Superior temporal gyrus (tissue), 1 donor: Measurements from ENCODE around the gene PLEKHH1.
A peak's percentile ranks its signal among the peaks of the same experiment; 100 is the strongest.

Experiments
- DNase-seq: peaks from one replicate; pipeline ENCODE4 v3.0.0-alpha.2; 2016; ENCODE audit errors: extremely low spot score

PLEKHH1 gene

DNA sequence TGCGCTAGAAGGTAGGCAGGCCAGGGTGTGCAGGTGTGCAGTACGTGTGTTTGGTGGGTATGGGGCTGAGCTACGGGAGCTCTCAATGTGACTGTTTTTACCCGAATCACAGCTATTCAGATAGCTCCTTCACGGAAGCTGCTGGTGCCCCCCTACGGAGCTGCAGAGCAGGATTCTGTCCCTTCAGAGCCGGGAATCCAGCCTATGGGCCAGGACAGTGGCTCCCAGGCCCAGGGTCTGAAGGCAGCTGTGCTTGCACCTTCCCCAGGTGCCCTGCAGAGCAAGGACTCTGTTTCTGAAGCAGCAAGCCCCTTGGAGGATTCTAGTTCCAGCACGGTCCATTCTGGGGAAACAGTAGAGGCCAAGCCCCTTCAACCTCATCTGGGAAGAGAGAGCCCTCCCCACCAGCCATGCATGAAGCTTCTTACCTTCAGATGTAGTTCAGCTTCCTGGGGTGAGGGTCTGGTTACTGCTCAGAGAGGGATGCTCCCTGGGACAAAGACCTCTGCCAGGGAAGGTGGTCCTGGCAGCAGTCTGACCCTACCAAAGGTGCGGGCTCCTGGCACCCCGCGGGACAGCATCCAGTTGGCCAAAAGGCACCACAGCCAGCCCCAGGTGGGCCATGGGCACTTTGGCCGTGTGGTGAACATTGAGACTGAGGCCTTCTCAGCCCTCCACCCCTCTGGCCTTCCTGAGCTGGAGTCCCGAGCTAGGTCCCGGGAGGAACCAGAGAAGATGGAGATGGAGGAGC, 29.1 kb downstream of the PLEKHH1 start:
- no peak for DNase-seq

DNA sequence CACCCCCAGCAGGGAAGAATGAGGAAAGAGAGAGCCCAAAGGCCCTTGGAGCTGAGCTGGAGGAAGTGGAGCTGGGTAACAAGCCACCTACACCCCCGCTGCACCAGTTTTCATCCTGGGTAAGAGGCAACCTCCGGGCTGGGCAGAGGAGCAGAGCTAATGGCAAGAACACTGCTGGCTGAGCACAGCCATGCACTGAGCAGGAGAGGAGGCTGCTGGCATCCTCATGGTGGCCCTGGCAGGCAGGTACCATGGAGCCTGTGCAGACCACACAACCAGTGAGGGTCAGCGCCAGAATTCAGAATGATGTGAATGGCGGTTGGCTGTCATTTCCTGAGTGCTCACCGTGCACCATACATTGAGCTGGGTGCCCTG, 29.7 kb downstream of the PLEKHH1 start:
- no peak for DNase-seq

DNA sequence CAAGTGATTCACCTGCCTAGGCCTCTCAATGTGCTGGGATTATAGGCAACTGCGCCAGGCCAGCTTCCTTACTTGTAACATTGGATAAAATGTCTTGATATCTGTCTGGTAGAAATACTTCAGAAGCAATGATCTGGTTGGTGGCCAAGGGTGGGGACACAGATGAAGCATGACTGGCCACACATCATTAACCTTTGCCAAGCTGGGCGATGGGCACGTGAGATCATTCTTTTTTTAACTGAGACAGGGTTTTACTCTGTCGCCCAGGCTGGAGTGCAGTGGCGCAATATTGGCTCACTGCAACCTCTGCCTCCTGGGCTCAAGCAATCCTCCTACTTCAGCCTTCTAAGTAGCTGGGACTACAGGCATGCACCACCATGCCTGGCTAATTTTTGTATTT, 31.1 kb downstream of the PLEKHH1 start:
- no peak for DNase-seq

DNA sequence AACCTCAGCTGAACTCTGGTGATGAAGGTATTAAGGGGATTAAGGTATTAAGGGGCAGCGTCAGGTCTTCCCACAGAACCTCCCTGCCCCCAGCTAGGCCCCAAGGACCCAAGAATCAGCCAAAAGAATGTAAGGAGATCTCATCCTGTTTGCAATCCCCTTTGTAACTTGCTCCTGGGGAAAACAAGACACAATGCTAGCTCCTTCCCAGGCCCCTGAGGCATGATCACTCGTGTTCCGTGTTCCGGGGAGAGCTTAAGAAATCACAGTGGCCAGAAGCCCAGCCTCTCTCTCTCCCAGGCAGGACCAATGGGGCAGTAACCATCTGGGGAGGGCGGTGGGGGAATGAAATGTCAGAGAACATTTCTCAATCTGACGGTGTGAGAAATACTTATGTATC, 33.8 kb downstream of the PLEKHH1 start:
- peak; percentile 23 for DNase-seq

DNA sequence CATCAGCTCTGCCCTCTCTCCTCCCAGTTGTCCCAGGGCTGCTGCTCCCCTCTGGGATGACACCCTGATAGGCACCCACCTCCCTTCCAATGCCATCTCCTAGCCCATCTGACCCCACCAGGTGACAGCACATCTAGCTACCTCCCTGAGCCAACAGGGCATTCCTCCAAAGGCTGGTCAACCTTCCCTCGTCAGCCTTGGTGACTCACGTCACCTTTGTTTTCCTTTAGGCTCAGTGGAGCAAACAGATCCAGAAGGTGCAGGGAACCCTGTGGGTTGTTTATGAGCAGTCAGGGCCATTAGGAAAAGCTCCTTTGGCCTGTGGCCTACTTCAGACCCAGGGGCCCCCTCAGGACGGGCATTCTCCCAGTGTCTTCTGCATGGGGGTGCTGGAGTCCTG, 34.6 kb downstream of the PLEKHH1 start:
- no peak for DNase-seq

DNA sequence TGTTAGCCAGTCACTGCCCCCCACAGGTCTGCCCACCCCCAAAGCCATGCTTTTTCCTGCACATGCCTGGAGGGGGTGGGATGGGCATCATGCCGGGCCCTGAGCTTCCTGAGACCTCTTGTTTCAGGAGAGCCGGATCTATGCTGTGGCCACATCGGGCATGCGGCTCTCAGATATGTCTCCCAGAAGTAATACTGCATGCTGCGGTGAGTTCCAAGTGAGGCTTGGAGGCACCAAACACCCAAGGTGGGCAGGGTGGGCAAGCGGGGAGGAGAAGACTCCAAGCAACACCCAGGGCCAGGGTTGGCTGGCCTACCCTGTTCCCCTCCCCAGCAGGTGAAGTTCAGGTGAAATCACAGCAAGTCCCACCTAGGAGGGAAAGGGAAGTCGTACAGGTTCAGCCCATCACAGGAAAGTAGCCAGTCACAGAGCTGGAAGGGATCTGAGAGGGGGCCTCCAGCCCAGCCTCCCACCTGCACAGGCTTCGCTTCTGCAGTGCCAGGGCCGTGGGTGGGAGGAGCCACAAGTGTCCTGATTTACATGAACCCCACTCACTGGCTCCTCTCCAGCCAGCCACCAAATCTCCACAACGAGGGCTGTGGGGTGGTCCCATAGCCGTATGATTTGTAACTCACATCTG, 36.0 kb downstream of the PLEKHH1 start:
- DNase-seq, result no peak

DNA sequence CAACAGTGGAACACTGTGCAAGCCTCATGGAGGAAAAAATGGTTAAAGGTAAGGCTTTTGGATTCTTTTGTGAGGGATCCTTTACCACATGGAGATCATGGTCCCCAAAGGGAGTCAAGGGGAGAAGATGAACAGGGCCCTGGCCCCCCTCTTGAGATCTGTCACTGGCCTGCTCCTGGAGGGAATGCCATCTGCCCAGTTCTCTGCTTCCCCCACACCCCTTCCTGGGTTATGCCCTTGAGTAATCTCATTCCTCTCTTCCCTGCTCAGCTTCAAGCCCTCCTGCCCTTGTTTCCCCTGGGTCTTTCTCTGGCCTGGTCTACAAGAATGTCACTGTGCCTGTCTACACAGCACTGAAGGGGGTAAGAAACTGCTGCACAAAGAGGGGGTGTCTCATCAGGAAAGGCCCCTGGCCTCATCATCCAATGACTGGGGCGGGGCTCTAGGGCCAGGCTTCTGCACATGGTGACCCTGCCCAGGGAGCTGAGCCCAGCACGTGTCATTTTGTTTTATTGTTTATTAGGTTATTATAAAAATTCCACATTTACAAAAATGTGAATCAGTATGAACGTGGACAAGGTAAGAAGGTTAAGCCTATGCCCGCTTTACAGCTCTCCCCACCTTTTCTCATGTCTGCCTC, 36.7 kb downstream of the PLEKHH1 start:
- no peak for DNase-seq

DNA sequence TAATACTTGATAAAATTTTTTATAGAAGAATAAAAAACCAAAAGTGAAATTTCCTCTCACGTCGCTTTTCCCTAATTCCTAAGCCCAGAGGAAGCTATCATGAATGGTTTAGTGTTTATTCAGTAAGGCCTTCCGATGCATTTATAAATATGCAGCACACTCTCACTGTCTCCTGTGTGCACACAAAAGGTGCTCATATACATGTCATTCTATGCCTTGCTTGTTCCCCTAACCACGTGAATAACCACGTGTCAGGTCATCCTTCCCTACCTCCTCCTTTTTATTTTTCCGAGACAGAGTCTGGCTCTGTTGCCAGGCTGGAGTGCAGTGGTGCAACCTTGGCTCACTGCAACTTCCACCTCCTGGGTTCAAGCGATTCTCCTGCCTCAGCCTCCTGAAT, 37.4 kb downstream of the PLEKHH1 start:
- no peak for DNase-seq

DNA sequence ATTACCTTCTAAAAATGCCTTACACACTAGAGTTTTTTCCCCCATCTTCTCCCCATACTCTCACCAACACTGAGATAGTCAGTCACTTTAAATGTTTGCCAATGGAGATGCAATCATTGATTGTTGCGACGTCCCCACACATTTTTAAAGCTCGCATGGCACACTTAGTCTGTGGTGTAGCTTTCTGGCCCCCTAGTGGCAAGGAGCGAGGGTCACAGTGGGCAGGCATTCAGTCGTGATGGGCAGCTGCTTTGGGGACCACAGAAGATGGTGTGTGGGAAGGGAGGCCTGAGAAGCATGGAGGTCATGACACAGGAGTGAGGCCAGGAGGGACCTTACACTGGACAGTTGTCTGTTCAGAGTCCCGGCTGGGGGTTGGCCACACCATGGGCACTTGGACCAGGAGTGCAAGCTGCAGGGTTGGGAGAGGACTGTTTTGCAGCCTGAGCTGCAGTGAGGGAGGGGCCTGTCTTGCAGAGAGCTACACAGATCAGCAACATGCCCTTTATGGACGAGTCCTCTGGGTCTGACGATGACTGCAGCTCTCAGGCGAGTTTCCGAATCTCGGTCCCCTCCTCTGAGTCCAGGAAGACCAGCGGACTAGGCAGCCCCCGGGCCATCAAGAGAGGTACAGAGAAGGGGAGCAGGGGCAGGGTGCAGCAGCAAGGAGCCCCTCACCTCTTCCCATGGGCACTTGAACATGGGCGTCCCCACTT, 38.3 kb downstream of the PLEKHH1 start:
- DNase-seq, result peak; percentile 82

DNA sequence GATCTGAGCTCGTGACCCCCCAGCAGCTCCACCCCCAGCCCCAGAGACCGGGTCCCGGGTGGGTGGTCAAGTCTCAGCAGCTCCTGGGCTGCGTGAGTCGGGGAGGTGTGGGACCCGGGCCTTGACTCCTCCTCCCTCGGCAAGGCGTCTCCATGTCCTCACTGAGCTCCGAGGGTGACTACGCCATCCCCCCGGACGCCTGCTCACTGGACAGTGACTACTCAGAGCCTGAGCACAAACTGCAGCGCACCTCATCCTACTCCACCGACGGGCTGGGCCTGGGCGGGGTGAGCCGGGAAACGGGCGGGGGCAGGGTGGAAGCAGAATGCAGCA, 38.9 kb downstream of the PLEKHH1 start:
- no peak for DNase-seq

DNA sequence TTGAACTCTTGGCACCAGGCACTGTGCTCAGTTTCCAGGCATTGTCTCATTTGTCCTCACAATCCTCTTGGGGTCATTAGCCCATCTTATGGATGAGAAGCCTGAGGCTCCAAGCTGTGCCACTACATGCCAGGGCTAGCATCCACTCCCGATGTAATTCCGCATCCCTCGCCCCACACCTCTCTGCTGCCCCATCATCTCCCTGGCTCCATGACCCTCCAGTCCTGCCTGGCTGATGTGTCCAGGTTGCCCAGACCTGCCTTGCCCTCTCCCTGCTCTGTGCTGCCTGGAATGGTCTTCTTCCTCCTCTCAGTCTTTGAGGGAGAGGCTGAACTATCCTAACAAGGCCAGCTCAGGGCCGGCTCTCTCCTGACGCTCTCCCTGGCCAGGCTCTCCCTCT, 39.5 kb downstream of the PLEKHH1 start:
- DNase-seq, result no peak

DNA sequence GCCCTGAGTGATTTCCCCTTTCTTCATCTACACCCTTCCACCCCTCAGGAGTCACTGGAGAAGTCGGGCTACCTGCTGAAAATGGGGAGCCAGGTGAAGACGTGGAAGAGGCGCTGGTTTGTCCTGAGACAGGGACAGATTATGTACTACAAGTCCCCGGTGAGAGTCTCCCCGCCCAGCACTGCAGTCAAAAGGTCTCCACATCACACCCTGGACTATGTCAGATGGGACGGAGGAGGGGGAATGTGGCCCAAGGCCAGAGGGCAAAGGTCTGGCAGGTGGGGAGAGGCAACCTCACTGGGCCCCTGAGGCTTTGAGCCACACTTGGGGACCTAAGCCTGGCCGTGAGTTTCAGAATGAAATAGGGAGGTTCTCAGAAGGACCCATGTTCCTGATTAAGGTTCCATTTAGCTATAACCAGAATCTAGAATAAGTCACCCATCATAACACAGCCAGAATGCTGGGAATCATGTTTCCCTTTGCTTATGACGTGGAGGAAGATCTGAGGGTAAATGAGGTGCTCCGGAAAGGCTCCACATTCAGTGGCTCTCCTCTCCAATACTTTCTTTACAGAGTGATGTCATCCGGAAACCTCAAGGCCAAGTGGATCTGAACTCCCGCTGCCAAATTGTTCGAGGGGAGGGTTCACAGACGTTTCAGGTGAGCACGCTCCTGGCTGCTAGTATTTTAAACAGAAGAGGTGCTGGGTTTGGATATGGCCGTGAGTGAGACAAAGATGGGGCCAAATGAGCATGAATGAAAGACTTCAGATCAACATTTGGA, 40.3 kb downstream of the PLEKHH1 start:
- DNase-seq, result no peak

DNA sequence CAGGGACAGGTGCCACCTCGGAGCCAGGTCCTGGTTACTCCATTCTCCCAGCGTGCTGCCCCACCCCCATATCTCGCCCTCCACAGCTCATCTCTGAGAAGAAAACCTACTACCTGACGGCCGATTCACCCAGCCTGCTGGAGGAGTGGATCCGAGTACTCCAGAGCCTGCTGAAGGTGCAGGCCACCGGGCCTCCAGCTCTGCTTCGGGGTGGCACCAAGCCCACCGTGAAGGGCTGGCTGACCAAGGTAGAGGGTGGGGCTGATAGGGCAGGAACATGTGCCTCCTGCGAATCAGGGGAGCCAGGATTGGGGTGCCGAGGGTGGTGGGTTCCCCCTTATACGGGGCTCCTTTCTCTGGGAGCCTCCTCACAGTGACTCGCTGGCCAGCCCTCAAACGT, 41.1 kb downstream of the PLEKHH1 start:
- DNase-seq, result no peak

DNA sequence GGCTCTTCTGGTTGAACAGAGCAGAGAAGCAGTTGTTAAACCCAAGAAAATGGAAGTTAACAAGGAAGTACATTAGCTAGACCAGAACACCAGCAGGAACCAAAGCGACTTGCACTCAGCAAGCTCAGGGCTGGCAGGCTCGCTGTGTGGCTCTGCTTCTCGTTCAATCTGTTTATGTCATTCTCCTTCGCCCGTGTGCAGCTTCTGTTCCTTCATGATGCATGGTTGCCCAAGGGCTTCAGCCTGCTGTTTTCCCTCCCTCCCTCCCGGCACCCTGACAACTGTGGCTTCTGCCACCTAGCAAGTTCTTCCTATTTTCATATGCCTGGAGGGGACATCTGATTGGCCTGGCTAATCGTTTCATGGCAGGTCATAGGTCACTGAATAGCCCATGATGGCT, 41.7 kb downstream of the PLEKHH1 start:
- DNase-seq, result no peak

DNA sequence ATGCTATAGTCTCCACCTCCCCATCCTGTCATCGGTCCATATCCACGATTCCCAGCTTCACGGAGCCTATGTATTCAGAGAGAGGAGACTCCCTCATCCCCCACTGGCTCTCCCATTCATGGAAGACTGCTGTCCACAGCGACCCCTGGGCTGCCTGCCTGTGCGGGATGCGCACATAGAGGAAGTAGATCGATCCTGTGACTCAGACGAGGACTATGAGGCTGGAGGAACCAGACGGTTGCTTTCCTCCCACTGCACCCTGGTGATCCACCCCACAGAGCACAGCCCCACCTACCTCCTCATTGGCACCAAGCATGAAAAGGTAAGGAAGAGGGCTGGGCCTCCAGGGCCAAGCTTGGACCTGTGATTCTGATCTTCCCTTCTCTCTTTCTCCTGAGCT, 42.6 kb downstream of the PLEKHH1 start:
- no peak for DNase-seq

DNA sequence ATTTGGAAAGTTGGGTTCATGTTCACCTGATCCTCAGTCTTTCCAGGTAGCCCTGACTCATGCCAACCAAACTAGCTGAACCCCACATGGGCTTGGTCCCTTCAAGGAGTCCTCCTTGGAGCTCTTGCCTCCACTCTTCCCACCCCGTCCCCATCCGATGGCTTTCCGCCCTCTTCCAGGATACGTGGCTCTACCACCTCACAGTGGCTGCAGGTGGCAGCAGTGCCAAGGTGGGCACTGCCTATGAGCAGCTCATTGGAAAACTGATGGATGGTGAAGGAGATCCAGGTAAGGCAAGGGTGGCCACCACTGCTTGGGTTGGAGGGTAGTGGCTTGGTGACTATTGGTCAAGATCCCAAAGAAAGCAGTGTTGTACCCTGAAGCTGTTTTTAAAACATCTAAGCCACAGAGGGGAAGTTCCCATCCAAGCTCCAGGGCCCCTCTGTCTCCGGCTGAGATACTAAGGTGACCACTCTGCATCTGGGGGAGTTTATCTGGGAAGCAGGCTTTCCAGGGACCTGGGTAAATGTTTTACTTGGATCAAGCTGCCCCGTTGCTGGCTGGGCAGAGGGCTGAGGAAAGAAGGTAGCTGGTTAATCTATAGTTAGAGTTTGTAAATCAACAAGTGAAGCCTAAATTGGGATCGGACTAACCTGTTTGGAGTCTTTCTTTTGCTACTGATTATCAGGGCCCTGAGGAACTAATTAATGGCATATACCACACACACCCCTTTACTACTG, 43.3 kb downstream of the PLEKHH1 start:
- no peak for DNase-seq

DNA sequence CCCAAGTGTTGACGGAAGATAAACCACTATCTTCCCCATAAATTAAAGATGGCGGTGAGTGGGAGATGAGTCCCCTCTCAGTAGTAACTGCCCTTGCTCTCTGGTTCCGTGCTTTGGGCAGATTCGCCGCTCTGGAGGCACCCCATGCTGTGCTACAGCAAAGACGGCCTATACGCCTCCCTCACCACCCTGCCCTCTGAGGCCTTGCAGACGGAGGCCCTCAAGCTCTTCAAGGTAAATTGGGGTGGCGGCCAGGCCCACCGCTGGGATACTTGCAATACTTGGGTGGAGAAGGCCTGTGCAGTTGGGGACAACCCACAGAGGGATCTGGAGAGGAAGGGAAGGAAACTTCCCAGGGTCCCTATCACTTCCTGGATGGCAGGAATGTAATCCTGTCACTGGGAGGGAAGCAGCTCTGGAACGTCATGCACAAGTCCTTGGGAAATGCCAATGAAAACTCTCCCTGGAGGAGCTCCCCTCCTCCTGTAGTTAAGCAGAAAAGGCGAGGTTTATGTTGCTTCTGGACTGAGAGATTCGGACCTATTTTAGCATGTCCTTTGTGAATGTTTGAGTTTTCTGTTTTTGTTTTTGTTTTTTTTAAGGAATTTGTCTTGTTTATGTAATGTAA, 44.2 kb downstream of the PLEKHH1 start:
- DNase-seq, result no peak

DNA sequence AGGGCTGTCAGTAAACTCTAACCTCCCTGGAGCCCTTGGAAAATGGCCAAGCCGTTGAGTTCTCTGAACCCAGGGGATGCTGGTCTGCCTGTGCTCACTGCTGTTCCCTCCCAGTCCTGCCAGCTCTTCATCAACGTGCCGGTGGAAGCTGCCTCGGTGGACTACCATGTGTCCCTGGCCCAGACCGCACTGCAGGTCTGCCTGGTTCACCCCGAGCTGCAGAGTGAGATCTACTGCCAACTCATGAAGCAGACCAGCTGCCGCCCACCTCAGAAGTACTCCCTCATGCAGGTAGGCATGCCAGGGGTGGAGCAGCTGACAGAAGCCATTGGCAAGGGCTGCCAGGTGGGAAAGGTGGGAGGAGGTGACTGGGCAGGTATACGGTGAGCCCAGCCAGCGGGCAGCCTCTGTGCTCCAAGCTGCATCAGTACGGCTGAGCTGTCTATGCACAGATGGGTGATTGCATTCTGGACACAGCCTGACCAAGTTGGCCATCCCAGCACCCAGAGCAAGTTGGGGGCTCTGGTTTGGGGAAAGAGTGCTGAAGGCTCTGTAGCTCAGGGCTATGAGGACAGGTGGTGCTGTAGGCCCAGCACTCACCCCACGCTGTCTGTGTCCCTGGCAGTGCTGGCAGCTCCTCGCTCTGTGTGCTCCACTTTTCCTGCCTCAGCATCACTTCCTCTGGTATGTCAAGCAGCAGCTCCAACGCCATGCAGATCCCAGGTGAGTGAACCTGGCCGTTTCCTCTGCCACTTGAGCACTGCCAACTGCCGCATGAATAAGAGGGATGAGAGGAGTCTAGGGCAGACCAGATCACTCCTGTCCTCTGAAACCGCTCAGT, 45.0 kb downstream of the PLEKHH1 start:
- no peak for DNase-seq

DNA sequence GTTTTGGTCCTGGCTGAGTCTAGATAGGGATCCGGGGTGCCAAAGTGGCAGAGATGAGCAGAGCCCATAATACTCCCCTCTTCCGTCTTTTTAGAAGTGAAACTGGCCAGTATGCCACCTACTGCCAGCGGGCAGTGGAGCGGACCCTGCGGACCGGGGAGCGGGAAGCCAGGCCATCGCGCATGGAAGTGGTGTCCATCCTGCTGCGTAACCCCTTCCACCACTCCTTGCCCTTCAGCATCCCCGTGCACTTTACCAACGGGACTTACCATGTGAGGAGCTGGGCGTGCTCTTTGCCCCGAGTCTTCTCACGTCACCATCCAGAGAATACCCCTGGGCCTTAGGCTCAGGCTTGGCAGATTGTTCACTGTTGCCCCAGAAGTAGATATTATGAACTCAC, 46.0 kb downstream of the PLEKHH1 start:
- no peak for DNase-seq

DNA sequence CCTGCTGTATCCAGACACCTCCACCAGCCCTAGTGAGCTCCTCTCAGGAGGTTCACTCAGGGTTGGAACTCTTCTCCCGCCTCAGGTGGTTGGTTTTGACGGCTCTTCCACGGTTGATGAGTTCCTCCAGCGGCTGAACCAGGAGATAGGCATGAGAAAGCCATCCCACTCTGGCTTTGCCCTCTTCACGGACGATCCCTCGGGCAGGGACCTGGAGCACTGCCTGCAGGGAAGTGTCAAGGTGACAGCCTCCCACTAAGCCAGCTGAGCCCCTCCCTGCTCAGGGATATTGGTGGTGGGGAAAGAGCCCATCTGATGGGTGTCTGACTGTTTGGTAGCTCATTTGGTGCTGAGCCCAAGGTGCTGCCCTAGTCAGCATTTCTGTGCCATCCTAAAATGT, 46.5 kb downstream of the PLEKHH1 start:
- no peak for DNase-seq
